ENCODE measurements around the gene KCTD18. TPM values are rescaled to one million over a fixed set of nuclear protein-coding genes. Genes with fewer than 3 reads are reported as not detected.

KCTD18 gene
- total RNA-seq, 1 experiment from 2014 or later: 19.6 TPM

DNA sequence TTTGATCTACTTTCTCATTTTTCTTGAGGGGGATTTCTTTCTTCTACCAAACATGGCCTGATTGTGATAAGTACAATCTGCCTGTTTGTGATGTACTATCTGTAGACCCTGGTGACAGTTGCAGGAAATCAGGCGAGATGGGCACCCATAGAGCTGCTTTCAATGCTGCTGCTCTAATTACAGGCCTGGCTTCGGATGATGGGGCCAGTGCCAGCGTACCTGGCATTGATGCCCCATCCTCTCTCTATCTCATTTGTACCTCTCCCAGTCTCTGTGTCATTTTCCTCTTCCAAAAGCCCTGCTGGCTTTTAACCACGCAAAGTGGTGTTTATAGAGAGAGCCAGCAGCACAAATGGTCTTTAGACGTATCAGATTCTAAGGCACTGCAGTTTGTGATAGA, 69.9 kb downstream of the KCTD18 start:
- Histone ChIP-seq H3K4me2 (no peak overlapping the region), H3K79me2 (ENCODE audit: low read depth) (no peaks in the 10 kb centered on the region), H3K9me3 (ENCODE audit: insufficient read depth, low read depth) (no peaks in the 10 kb centered on the region), H3K9me2 (ENCODE audit: insufficient read depth) (no peaks in the 10 kb centered on the region), H4K20me1 (ENCODE audit: insufficient read depth) (no peaks in the 10 kb centered on the region; the same call in 1 of the 2 replicates), H2AFZ (no peak overlapping the region), H3K4me3 (no peak overlapping the region), H3F3A (ENCODE audit: insufficient read depth, low read depth) (no peaks in the 10 kb centered on the region), H3K36me3 (ENCODE audit: low read depth) (peaks cover 56% of the 10 kb centered on the region), H3K27me3 (ENCODE audit: insufficient read depth, low read depth) (no peaks in the 10 kb centered on the region), H3K4me1 (replicated peaks; ENCODE audit: insufficient read depth) (no peaks in the 10 kb centered on the region), H3K27ac (no peak overlapping the region)
- no peak for TF ChIP-seq CTCF (conservative IDR thresholded peaks at IDR 0.05)
- TF ChIP-seq EZH2 (IDR thresholded peaks at IDR 0.05; ENCODE audit: low read depth): no peak
- intact Hi-C loops (cut with micrococcal nuclease; ENCODE audit: unreplicated experiment): no loop called here
- ChIA-PET POLR2A (ENCODE audit: unreplicated experiment) (no interaction called here), CTCF (no interaction called here)
- BruUV-seq (replicated peaks): no TSS peak
- no peak for DNase-seq

Other genes with a start within 250 kb of the KCTD18 start
- 189 and 199 TPM in 2 replicates for gene SPATS2L, start 203.4 kb downstream of the KCTD18 start, total RNA-seq (2021)
- 17.8 and 25.0 TPM in 2 replicates for gene SGO2, start 16.1 kb upstream of the KCTD18 start, total RNA-seq (2021)
- gene AOX1, start 75.9 kb upstream of the KCTD18 start, total RNA-seq (2021): 4.1 and 5.1 TPM in 2 replicates